Measurements from ENCODE around the gene CKM.

Gene CKM

GRCh38 chr19:45256836-45257235 is 65.8 kb downstream of the CKM start:
- DNase-seq (ENCODE audit: low spot score) = no peak
- TF ChIP-seq CTCF (IDR thresholded peaks at IDR 0.05; ENCODE audit: extremely low read depth, missing control alignments) = no peak
